MM.1S (cell line): Measurements from ENCODE around the gene HUWE1.
"Not testable (repeated sequence)": the region's sequence is repeated elsewhere in the genome, so short reads cannot be mapped to it uniquely, and the experiment has no call there.

ENCODE experiments used
- DNase-seq: peaks from one replicate; pipeline ENCODE4 v3.0.0-alpha.2; 2015
- H2AFZ ChIP-seq: fragments of 300-600 bp; sonication (generic); 2 replicates; pipeline ENCODE4 v1.6.0; 2016; ENCODE audit warnings: antibody characterized with exemption, low read length
- H3F3A ChIP-seq: fragments of 300-600 bp; sonication (generic); 2 replicates; pipeline ENCODE4 v1.6.1; 2016; ENCODE audit warnings: mild to moderate bottlenecking, antibody characterized with exemption, low read length, moderate library complexity, mixed read lengths; ENCODE audit not compliant: insufficient read depth
- H3K27ac ChIP-seq: fragments of 300-600 bp; sonication (generic); 2 replicates; pipeline ENCODE4 v1.5.1; 2016; ENCODE audit warnings: mild to moderate bottlenecking, low read length
- H3K27me3 ChIP-seq: fragments of 300-600 bp; sonication (generic); replicated peaks from 2 replicates; pipeline ENCODE4 v1.6.0; 2016; ENCODE audit warnings: low read length; ENCODE audit not compliant: insufficient read depth
- H3K36me3 ChIP-seq: fragments of 300-600 bp; sonication (generic); replicated peaks from 2 replicates; pipeline ENCODE4 v1.6.1; 2016; ENCODE audit warnings: mild to moderate bottlenecking, low read length, mixed read lengths; ENCODE audit not compliant: insufficient read depth
- H3K4me1 ChIP-seq: fragments of 300-600 bp; sonication (generic); 2 replicates; pipeline ENCODE4 v1.6.1; 2016; ENCODE audit warnings: low read length, mixed read lengths
- H3K4me2 ChIP-seq: fragments of 300-600 bp; sonication (generic); 2 replicates; pipeline ENCODE4 v1.6.0; 2016; ENCODE audit warnings: low read depth, low read length
- H3K4me3 ChIP-seq: fragments of 300-600 bp; sonication (generic); 2 replicates; pipeline ENCODE4 v1.5.1; 2016; ENCODE audit warnings: low read length, mixed read lengths
- H3K79me2 ChIP-seq: fragments of 300-600 bp; sonication (generic); 2 replicates; pipeline ENCODE4 v1.6.1; 2016; ENCODE audit warnings: mixed run types, low read length, mixed read lengths
- H3K9ac ChIP-seq: fragments of 300-600 bp; sonication (generic); 2 replicates; pipeline ENCODE4 v1.6.1; 2016; ENCODE audit warnings: low read length, mixed read lengths
- H3K9me2 ChIP-seq: fragments of 300-600 bp; sonication (generic); replicated peaks from 2 replicates; pipeline ENCODE4 v1.6.1; 2016; ENCODE audit warnings: mild to moderate bottlenecking, low read length, mixed read lengths; ENCODE audit not compliant: insufficient read depth
- H3K9me3 ChIP-seq: fragments of 300-600 bp; sonication (generic); replicated peaks from 2 replicates; pipeline ENCODE4 v1.6.1; 2016; ENCODE audit warnings: mild to moderate bottlenecking, low read length, mixed read lengths; ENCODE audit not compliant: insufficient read depth
- H4K20me1 ChIP-seq: fragments of 300-600 bp; sonication (generic); 2 replicates; pipeline ENCODE4 v1.6.1; 2016; ENCODE audit warnings: mild to moderate bottlenecking, low read length, moderate library complexity, mixed read lengths; ENCODE audit not compliant: insufficient read depth
- CTCF ChIP-seq: fragments of 300-600 bp; sonication (generic); IDR thresholded peaks from 2 replicates; pipeline ENCODE4 v1.5.1; 2016; ENCODE audit warnings: antibody characterized with exemption, low read length, mixed read lengths
- EZH2 ChIP-seq: fragments of 300-600 bp; sonication (generic); optimal IDR thresholded peaks from 2 replicates; pipeline ENCODE3; 2017; ENCODE audit warnings: low read depth, mild to moderate bottlenecking, antibody characterized with exemption, low read length, mixed read lengths
- EZH2phosphoT487 ChIP-seq: fragments of 300-600 bp; sonication (generic); IDR thresholded peaks from 2 replicates; pipeline ENCODE4 v1.6.1; 2018; ENCODE audit warnings: antibody characterized with exemption, low read length

Gene HUWE1

DNA sequence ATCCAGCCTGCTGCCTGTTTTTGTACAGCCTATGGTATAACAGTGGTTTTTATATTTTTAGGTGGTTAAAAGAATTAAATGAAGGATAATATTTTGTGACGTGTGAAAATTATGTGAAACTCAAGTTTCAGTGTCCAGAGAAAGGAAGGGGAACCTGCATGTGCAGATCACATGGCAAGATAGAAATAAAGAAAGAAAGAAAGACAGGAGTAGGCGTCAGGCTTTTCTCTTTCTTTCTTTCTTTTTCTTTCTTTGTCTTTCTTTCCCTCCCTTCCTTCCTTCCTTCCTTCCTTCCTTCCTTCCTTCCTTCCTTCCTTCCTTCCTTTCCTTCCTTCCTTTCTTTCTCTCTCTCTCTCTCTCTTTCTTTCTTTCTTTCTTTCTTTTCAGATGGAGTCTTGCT is 42.0 kb upstream of the HUWE1 start:
- no peak for DNase-seq
- no peaks in the 10 kb centered on the region for H3K4me1 ChIP-seq
- H3F3A ChIP-seq, result no peaks in the 10 kb centered on the region
- no peak overlapping the region for H3K4me2 ChIP-seq
- H3K9me3 ChIP-seq, result no peaks in the 10 kb centered on the region
- no peaks in the 10 kb centered on the region for H4K20me1 ChIP-seq
- H3K27me3 ChIP-seq, result no peaks in the 10 kb centered on the region
- H2AFZ ChIP-seq, result no peak overlapping the region
- H3K9ac ChIP-seq, result no peak overlapping the region
- TF ChIP-seq EZH2 (no peak), EZH2phosphoT487 (no peak), CTCF (no peak)
- no peaks in the 10 kb centered on the region for H3K9me2 ChIP-seq
- no peak overlapping the region for H3K27ac ChIP-seq
- H3K79me2 ChIP-seq, result no peaks in the 10 kb centered on the region
- H3K4me3 ChIP-seq, result no peak overlapping the region
- no peaks in the 10 kb centered on the region for H3K36me3 ChIP-seq

- Histone ChIP-seq H3K9me2 (no peaks in the 10 kb centered on the region), H2AFZ (no peak overlapping the region), H3K9ac (no peak overlapping the region), H3K27ac (no peak overlapping the region), H3F3A (no peaks in the 10 kb centered on the region), H3K4me3 (no peak overlapping the region), H3K4me2 (no peak overlapping the region), H3K36me3 (no peaks in the 10 kb centered on the region), H3K9me3 (no peaks in the 10 kb centered on the region), H3K4me1 (no peaks in the 10 kb centered on the region), H4K20me1 (no peaks in the 10 kb centered on the region), H3K79me2 (no peaks in the 10 kb centered on the region), H3K27me3 (no peaks in the 10 kb centered on the region)
- TF ChIP-seq CTCF, result no peak
- TF ChIP-seq EZH2, result no peak
- no peak for DNase-seq
These were observed 38.4 kb upstream of the HUWE1 start for GRCh38 chrX:53724872-53725271.

- H3K4me2 ChIP-seq, result no peak overlapping the region
- H4K20me1 ChIP-seq, result no peaks in the 10 kb centered on the region
- H3K4me3 ChIP-seq, result no peak overlapping the region
- H3K9me3 ChIP-seq, result no peaks in the 10 kb centered on the region
- no peaks in the 10 kb centered on the region for H3F3A ChIP-seq
- no peaks in the 10 kb centered on the region for H3K36me3 ChIP-seq
- no peak overlapping the region for H3K27ac ChIP-seq
- no peaks in the 10 kb centered on the region for H3K79me2 ChIP-seq
- no peak overlapping the region for H3K9ac ChIP-seq
- peaks cover 2% of the 10 kb centered on the region; the same call in 1 of the 2 replicates for H3K4me1 ChIP-seq
- H3K9me2 ChIP-seq, result no peaks in the 10 kb centered on the region
- H2AFZ ChIP-seq, result no peak overlapping the region
- no peaks in the 10 kb centered on the region for H3K27me3 ChIP-seq
- TF ChIP-seq EZH2 (no peak), EZH2phosphoT487 (no peak), CTCF (no peak)
- DNase-seq, result no peak
These were observed 36.9 kb upstream of the HUWE1 start for GRCh38 chrX:53723381-53723780.

GRCh38 chrX:53721610-53722009 is 35.1 kb upstream of the HUWE1 start:
- not testable (repeated sequence) for H2AFZ ChIP-seq, H3K4me3 ChIP-seq, H3F3A ChIP-seq, H3K9me2 ChIP-seq, H3K27me3 ChIP-seq, H3K9me3 ChIP-seq, H3K36me3 ChIP-seq, DNase-seq, H4K20me1 ChIP-seq, H3K79me2 ChIP-seq, H3K9ac ChIP-seq, H3K4me2 ChIP-seq, H3K27ac ChIP-seq
- peaks cover 14% of the 10 kb centered on the region for H3K4me1 ChIP-seq

DNA sequence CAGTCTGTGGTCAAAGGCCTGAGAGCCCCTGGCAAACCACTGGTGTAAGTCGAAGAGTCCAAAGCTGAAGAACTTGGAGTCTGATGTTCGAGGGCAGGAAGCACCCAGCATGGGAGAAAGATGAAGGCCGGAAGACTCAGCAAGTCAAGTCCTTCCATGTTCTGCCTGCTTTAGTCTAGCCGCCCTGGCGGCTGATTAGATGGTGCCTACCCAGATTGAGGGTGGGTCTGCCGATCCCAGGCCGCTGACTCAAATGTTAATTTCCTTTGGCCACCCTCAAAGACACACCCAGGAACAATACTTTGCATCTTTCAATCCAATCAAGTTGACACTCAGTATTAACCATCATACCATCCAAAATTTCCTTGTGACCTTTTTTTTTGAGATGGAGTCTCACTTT is 33.1 kb upstream of the HUWE1 start:
- not testable (repeated sequence) for H2AFZ ChIP-seq, DNase-seq, H3K27me3 ChIP-seq, H3K9ac ChIP-seq, H3K4me3 ChIP-seq, H3K9me2 ChIP-seq, H4K20me1 ChIP-seq, H3K36me3 ChIP-seq, H3K9me3 ChIP-seq, H3K4me2 ChIP-seq, H3K27ac ChIP-seq, H3F3A ChIP-seq, H3K79me2 ChIP-seq
- peaks cover 23% of the 10 kb centered on the region for H3K4me1 ChIP-seq
